ENCODE results near the gene ARSK. TPM values are rescaled to one million over a fixed set of nuclear protein-coding genes. Genes with fewer than 3 reads are reported as not detected.

The ARSK gene
- total and polyA plus RNA-seq, 2 of the 4 experiments (the other 2 are of a cell fraction) = 15.1 to 22.0 TPM

GRCh38 chr5:95562282-95562681 lies 7.4 kb downstream of the ARSK start:
- no peaks in the 10 kb centered on the region for H4K20me1 ChIP-seq (ENCODE audit: insufficient read depth, low read length)
- no peak overlapping the region for H3K4me3 ChIP-seq (ENCODE audit: insufficient read depth, low read depth, low read length)
- H3K9me1 ChIP-seq (ENCODE audit: insufficient read depth, low read length) = peaks cover 7% of the 10 kb centered on the region
- dilution Hi-C loops (cut with HindIII; ENCODE audit: low sequenced_read_pairs, unreplicated experiment) = no loop called here
- H2AK9ac ChIP-seq (replicated peaks; ENCODE audit: low read depth, low read length, poor library complexity) = no peak overlapping the region
- H4K5ac ChIP-seq (ENCODE audit: low read depth, low read length) = no peak overlapping the region
- no peak overlapping the region for H2BK120ac ChIP-seq (ENCODE audit: low read depth, low read length)
- H3K36me3 ChIP-seq (ENCODE audit: control insufficient read depth, insufficient read depth, low read length) = no peaks in the 10 kb centered on the region
- H3K9me3 ChIP-seq (ENCODE audit: control insufficient read depth, insufficient read depth, low read length) = no peaks in the 10 kb centered on the region
- in situ Hi-C loops (cut with MboI; ENCODE audit: low sequenced_read_pairs) = no loop called here
- H3K56ac ChIP-seq (ENCODE audit: extremely low read depth, insufficient read depth, low read length) = no peak overlapping the region
- H3K4me2 ChIP-seq (ENCODE audit: low read depth, low read length) = no peak overlapping the region
- no peaks in the 10 kb centered on the region for H3K27me3 ChIP-seq (ENCODE audit: control insufficient read depth, insufficient read depth, low read length)
- ChIA-PET CTCF (no interaction called here), POLR2A (ENCODE audit: unreplicated experiment) (no interaction called here)
- no peak overlapping the region for H4K8ac ChIP-seq (ENCODE audit: low read depth in 2 of 2, low read length in 2 of 2)
- no peak for DNase-seq
- intact Hi-C loops (cut with micrococcal nuclease) = no loop called here
- H2AFZ ChIP-seq (replicated peaks; ENCODE audit: low read length, poor library complexity) = no peak overlapping the region
- no peak overlapping the region for H3K27ac ChIP-seq (ENCODE audit: insufficient read depth, low read length)
- peak; percentile 83 for TF ChIP-seq MAFK (IDR thresholded peaks at IDR 0.05; ENCODE audit: low read depth, low read length)
- TF ChIP-seq BHLHE40 (IDR thresholded peaks at IDR 0.05; ENCODE audit: low read depth, low read length) = no peak
- peaks cover 9% of the 10 kb centered on the region; the same call in 1 of the 2 replicates for H3K4me1 ChIP-seq (ENCODE audit: control insufficient read depth, insufficient read depth, low read length)
- H3K9ac ChIP-seq (ENCODE audit: low read depth, low read length) = no peak overlapping the region
- no peak overlapping the region for H2AK5ac ChIP-seq (ENCODE audit: low read depth, low read length)
- no TSS peak for BruUV-seq (replicated peaks)
- no peak overlapping the region for H2BK5ac ChIP-seq (ENCODE audit: low read depth, low read length, poor library complexity, severe bottlenecking)
- H3K14ac ChIP-seq (replicated peaks; ENCODE audit: low read depth, low read length) = no peak overlapping the region
- peaks cover 20 to 44% of the 10 kb centered on the region in 2 experiments for H3K79me1 ChIP-seq (ENCODE audit: low read depth in 1 of 2, low read length in 2 of 2)
- H3K23ac ChIP-seq (ENCODE audit: low read depth, low read length) = no peak overlapping the region
- no peak overlapping the region for H3K4ac ChIP-seq (ENCODE audit: low read depth, low read length)
- H3K18ac ChIP-seq (ENCODE audit: low read depth, low read length) = no peak overlapping the region
- H2BK15ac ChIP-seq (ENCODE audit: low read depth, low read length) = no peak overlapping the region
- no peak for ATAC-seq (ENCODE audit: low read depth)
- WGBS, 2 experiments (ENCODE audit: extremely low coverage in 2 of 2, insufficient read length in 1 of 2) = no CpG with 5 or more reads among the region's 1 CpG
- H2BK20ac ChIP-seq (ENCODE audit: low read depth, low read length) = no peak overlapping the region
- H4K91ac ChIP-seq (ENCODE audit: insufficient read depth, low read depth, low read length) = no peak overlapping the region
